Heart left ventricle (tissue), 16 donors: Measurements from ENCODE around the gene ZAP70. TPM values are rescaled to one million over a fixed set of nuclear protein-coding genes. Genes with fewer than 3 reads are reported as not detected.

Experiments used
- ATAC-seq, 4 donors: fragments of 200-7000 bp; cut with Tn5 transposase; one replicate each; pipeline ENCODE4 v1.9.1; 2020 to 2022; ENCODE audit warnings: moderate library complexity in 4 of 4, mild to moderate bottlenecking in 3 of 4, moderate number of reproducible peaks in 1 of 4
- DNase-seq, 5 donors: peaks; one replicate each; pipeline ENCODE4 v3.0.0-alpha.2; 2020
- H3K27ac ChIP-seq, 12 donors: fragments of 200-600 bp; sonication (generic) in 4 of 12; one replicate each; pipeline versions ENCODE4 v1.5.0 to v1.8.0; 2016 to 2022; ENCODE audit warnings: mild to moderate bottlenecking in 2 of 12
- H3K27me3 ChIP-seq, 9 donors: fragments of 200-600 bp; sonication (generic) in 2 of 9; one replicate each; pipeline versions ENCODE4 v1.5.1 to v1.8.0; 2016 to 2022; ENCODE audit warnings: mild to moderate bottlenecking in 3 of 9
- H3K36me3 ChIP-seq, 9 donors: fragments of 200-600 bp; sonication (generic) in 2 of 9; one replicate each; pipeline versions ENCODE4 v1.5.0 to v1.8.0; 2018 to 2022; ENCODE audit warnings: mild to moderate bottlenecking in 2 of 9
- H3K4me1 ChIP-seq, 12 donors: fragments of 200-600 bp; sonication (generic) in 4 of 12; one replicate each; pipeline versions ENCODE4 v1.5.0 to v1.8.0; 2016 to 2022; ENCODE audit warnings: mild to moderate bottlenecking in 3 of 12
- H3K4me3 ChIP-seq, 12 donors: fragments of 200-600 bp; sonication (generic) in 4 of 12; one replicate each; pipeline versions ENCODE4 v1.5.0 to v1.8.0; 2017 to 2022; ENCODE audit warnings: mild to moderate bottlenecking in 9 of 12, moderate library complexity in 4 of 12
- H3K9me3 ChIP-seq, 12 donors: fragments of 200-600 bp; sonication (generic) in 4 of 12; one replicate each; pipeline versions ENCODE4 v1.5.0 to v1.8.0; 2016 to 2022; ENCODE audit warnings: mild to moderate bottlenecking in 1 of 12
- POLR2A ChIP-seq, 2 donors: fragments of 450-650 bp; IDR thresholded peaks; one replicate each; pipeline ENCODE4 v1.6.1; 2017; ENCODE audit warnings: antibody characterized with exemption in 2 of 2, mild to moderate bottlenecking in 2 of 2, moderate library complexity in 2 of 2
- WGBS, 4 donors: extraction: QIAGEN DNeasy Blood & Tissue Kit in 2 of 4; methylation state at CpG; one replicate each; pipeline versions ENCODE4 v1.1.5 to v1.1.7; 2013 to 2018; 5-methylcytosine and 5-hydroxymethylcytosine counted together
- intact Hi-C, 10 donors: fragments of 100-400 bp; cut with DNase I; formaldehyde crosslinking; loops; one replicate each; pipeline versions ENCODE4 v1.11.1 to v1.14.2; 2022
- polyA plus RNA-seq, 2 donors: library from polyadenylated mRNA; stranded (reverse); fragments of 200-250 nt; gene quantifications; one replicate each; pipeline ENCODE4 v1.2.3, GENCODE V29; 2013
- total RNA-seq, 9 donors: library from RNA; depleted of rRNA in 2 of 9; stranded (reverse); fragments of >200 nt in 2 of 9; fragmentation: NEBNext Ultra II Directional in 3 of 9; extraction: Animal tissue kit (Norgen Biotek cat#: 25700) in 3 of 9; gene quantifications; one replicate each; pipeline versions ENCODE4 v1.1.0 to v1.2.4, GENCODE V29; 2016 to 2023
- TF ChIP-seq, protein P1 (sequence below), 12 donors: fragments of 200-600 bp; sonication (generic) in 4 of 12; IDR thresholded peaks; one replicate each; pipeline versions ENCODE4 v1.5.0 to v1.8.0; 2018 to 2022; ENCODE audit warnings: antibody characterized with exemption in 12 of 12, mild to moderate bottlenecking in 5 of 12
- donor health status: ischemic (EF 13 %, LVEDD 7.1; RV severe dilation, severe dysfunction).
- donor health status: healthy with polysubstance abuse.
- donor health status: DM: no; HTN: yes; CAD: no.
- donor health status: DM: no; HTN: no; CAD: no.
- donor health status: ischemic (EF 25% LVEDD 6.9; RV normal size, moderate dysfunction).
- donor health status: ischemic (EF 25% LVEDD 5.7; RV mildly dilated, moderate dysfunction).
- donor health status: healthy.
- donor health status: DM: yes; HTN: yes; CAD: no.
- donor health status: ischemic (EF 35%, LVEDD 5.7; RV mildly dilated, moderate dysfunction).
- donor health status: nonischemic (EF 11% LVEDD 7.7; RV severe dilation, severe dysfunction).
- donor health status: DM: yes; HTN: yes; CAD: no.
- donor health status: PGD.
- donor health status: ischemic (EF 29% LVEDD 5.4; RV normal size, mild dysfunction).
- donor health status: nonischemic (EF 23%, LVEDD 6.1; RV moderate dilation, normal function).

Gene ZAP70
- total and polyA plus RNA-seq, 11 donors: 0.16 to 13.5 (median 0.70) TPM; not detected in 1

DNA sequence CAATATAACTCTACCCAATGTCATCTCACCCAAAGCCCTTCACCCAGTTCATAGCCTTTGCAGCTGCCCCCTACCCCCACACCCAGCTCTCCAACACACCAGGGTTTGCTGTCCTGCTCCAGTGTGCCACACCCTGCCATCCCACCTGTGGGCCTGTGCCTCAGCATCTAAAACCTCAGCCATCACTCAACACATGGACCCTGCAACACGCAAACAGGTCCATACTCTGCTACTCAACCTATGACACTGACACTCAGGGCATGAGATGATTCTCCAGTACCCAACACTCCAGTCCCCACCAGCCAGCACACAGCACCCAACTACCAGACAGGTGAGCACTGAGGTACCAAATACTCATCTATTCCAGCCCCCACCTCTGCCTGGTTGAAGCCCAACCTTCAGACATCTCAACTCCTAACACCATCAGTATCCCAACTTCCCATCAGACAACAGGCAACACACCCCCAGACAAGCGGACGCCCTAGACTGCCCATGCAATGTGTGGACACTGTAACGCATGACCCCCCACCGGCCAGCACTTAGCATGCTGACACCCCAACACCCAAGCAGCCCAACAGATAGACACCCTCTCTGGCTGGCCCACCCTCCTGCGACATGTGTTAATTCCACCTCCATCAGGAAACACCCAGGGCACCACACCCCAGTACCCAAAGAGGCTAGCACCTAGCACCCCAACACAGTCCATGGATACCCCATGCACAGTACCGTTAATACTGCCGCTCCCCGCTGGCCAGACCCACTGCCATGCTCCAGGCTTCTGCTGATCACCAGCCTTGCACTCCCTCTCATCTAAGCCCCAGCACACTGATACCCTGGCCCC, 25.0 kb downstream of the ZAP70 start:
- intact Hi-C loops: no loop called here
- peaks cover 0 to 26% (median 6%) of the 10 kb centered on the region in 12 donors for H3K4me1 ChIP-seq
- H3K4me3 ChIP-seq: no peak overlapping the region
- H3K27me3 ChIP-seq: no peaks in the 10 kb centered on the region
- ATAC-seq: no peak
- no peaks in the 10 kb centered on the region for H3K9me3 ChIP-seq
- H3K36me3 ChIP-seq: no peaks in the 10 kb centered on the region
- 96 to 97% (median 96%) methylated on average over 8 to 9 of the region's 9 CpGs for WGBS, 4 donors
- DNase-seq: peak in 2 of 5 donors; percentile 6 to 19
- no peak overlapping the region for H3K27ac ChIP-seq
- TF ChIP-seq, protein P1, sequence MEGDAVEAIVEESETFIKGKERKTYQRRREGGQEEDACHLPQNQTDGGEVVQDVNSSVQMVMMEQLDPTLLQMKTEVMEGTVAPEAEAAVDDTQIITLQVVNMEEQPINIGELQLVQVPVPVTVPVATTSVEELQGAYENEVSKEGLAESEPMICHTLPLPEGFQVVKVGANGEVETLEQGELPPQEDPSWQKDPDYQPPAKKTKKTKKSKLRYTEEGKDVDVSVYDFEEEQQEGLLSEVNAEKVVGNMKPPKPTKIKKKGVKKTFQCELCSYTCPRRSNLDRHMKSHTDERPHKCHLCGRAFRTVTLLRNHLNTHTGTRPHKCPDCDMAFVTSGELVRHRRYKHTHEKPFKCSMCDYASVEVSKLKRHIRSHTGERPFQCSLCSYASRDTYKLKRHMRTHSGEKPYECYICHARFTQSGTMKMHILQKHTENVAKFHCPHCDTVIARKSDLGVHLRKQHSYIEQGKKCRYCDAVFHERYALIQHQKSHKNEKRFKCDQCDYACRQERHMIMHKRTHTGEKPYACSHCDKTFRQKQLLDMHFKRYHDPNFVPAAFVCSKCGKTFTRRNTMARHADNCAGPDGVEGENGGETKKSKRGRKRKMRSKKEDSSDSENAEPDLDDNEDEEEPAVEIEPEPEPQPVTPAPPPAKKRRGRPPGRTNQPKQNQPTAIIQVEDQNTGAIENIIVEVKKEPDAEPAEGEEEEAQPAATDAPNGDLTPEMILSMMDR (IDR thresholded peaks at IDR 0.05): no peak
- no peak for TF ChIP-seq POLR2A (IDR thresholded peaks at IDR 0.05)

DNA sequence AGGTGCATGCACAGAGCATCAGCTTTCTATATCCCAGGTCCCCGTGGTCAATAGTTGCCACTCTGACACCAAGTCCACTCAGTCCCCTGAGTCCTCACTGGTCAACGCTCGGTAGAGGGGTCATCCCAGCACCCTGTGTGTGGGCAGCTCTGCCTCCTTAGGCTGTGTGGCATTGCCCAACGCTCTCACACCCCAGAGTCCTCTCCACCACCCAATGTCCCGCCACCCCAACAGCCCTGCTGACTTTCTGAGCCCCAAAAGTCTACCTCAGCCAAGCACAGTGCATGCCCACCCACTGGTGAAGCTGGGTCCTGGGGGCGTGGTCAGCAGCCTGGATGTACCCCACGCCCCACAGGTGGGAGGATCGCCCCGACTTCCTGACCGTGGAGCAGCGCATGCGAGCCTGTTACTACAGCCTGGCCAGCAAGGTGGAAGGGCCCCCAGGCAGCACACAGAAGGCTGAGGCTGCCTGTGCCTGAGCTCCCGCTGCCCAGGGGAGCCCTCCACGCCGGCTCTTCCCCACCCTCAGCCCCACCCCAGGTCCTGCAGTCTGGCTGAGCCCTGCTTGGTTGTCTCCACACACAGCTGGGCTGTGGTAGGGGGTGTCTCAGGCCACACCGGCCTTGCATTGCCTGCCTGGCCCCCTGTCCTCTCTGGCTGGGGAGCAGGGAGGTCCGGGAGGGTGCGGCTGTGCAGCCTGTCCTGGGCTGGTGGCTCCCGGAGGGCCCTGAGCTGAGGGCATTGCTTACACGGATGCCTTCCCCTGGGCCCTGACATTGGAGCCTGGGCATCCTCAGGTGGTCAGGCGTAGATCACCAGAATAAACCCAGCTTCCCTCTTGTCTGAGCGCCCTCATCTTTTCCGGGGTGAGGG, 25.9 kb downstream of the ZAP70 start:
- intact Hi-C loops: no loop called here
- no peak overlapping the region for H3K27ac ChIP-seq
- ATAC-seq: peak in 1 of 4 donors; percentile 5
- peaks cover 0 to 4% (median 0%) of the 10 kb centered on the region in 9 donors for H3K36me3 ChIP-seq
- no peaks in the 10 kb centered on the region for H3K27me3 ChIP-seq
- no peak for TF ChIP-seq POLR2A (IDR thresholded peaks at IDR 0.05)
- TF ChIP-seq, protein P1 (IDR thresholded peaks at IDR 0.05): no peak
- 91 to 97% (median 93%) methylated on average over 12 to 23 of the region's 23 CpGs for WGBS, 4 donors
- no peak overlapping the region for H3K4me3 ChIP-seq
- peaks cover 0 to 26% (median 6%) of the 10 kb centered on the region in 12 donors for H3K4me1 ChIP-seq
- H3K9me3 ChIP-seq: no peaks in the 10 kb centered on the region
- peak in 2 of 5 donors; percentile 13 to 16 for DNase-seq

DNA sequence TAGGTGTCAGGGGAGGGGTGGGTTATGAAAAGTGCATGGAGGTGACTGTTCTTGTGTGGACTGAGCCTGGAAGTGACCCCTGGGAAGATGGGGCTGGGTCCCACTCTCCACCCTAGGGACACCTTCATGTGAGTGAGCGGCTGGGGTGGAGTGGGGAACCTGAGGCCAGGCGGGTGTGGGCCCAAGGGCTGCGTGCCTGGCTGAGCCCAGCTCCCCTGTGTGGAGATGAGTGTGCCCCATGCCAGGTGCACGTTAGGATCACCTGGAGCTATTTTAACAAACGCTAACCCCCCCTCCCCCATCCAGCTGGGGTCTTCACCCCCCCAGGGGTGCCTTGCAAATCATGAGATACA, 26.5 kb downstream of the ZAP70 start:
- Histone ChIP-seq H3K27me3 (no peaks in the 10 kb centered on the region), H3K9me3 (no peaks in the 10 kb centered on the region), H3K36me3 (peaks cover 0 to 4% (median 0%) of the 10 kb centered on the region in 9 donors), H3K4me3 (no peak overlapping the region), H3K4me1 (peaks cover 0 to 26% (median 6%) of the 10 kb centered on the region in 12 donors), H3K27ac (no peak overlapping the region)
- DNase-seq: peak in 1 of 5 donors; percentile 5
- WGBS, 4 donors: 86 to 93% (median 91%) methylated on average over 5 of the region's 5 CpGs
- ATAC-seq: peak in 1 of 4 donors; percentile 3
- intact Hi-C loops: loop anchor here in 1 of 10 donors (5.0 kb wide), 1 partner anchor 38 kb away; no protein-coding TSS in a partner anchor
- no peak for TF ChIP-seq POLR2A (IDR thresholded peaks at IDR 0.05)
- TF ChIP-seq, protein P1 (IDR thresholded peaks at IDR 0.05): no peak
